T-helper 2 cell treated with Interferon-gamma antibody and Interleukin-4, amounts not matched to agents 100 ng/mL and 5 ng/mL, for 36 hours (primary cell): ENCODE results near the gene FAM193A. TPM values are rescaled to one million over a fixed set of nuclear protein-coding genes. Genes with fewer than 3 reads are reported as not detected.
"Not testable (repeated sequence)": the region's sequence is repeated elsewhere in the genome, so short reads cannot be mapped to it uniquely, and the experiment has no call there.

Source experiments
- intact Hi-C: fragments of 100-400 bp; cut with micrococcal nuclease; formaldehyde crosslinking; loops from one replicate; pipeline ENCODE4 v1.15.1; 2023
- total RNA-seq: library from RNA; stranded (reverse); gene quantifications from 2 replicates; pipeline ENCODE4 v1.2.3, GENCODE V29; 2022

FAM193A gene
- total RNA-seq, 1 donor from 2014 or later, result 33.1 TPM

- intact Hi-C loops, result no loop called here
Measured at GRCh38 chr4:2722033-2722432, 185.6 kb downstream of the FAM193A start.

DNA sequence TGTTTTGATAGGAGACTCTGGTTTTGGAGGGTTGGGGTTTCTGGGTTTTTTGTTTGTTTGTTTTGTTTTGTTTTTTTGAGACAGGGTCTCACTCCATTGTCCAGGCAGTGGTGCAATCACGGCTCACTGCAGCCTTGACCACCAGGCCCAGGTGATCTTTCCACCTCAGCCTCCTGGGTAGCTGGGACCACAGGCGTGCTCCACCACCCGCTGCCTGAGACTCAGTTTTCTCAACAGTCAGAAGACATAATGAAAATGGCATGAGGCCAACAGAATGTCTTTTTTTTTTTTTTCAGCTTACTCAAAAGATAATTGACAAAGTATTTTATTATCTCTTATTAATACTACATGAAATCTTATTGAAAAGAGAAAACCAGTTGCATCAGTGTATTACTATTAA is 187.3 kb downstream of the FAM193A start:
- intact Hi-C loops, result no loop called here

DNA sequence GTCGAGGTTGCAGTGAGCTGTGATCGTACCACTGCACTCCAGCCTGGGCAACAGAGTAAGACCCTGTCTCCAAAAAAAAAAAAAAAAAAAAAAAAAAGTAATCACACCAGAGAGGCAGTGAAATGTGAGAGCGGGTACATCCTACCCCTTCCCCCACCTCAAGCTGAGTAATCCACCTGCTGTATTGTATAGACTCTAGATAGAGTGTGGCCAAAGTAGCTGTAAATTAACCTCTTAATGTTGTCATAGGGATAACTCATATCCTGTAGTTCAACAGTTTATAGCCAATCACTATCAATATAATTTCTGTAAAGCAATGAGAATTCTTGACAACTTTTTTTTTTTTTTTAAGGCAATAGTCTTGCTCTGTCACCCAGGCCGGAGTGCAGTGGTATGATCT is 188.9 kb downstream of the FAM193A start:
- intact Hi-C loops, result no loop called here

GRCh38 chr4:2726881-2727280 is 190.4 kb downstream of the FAM193A start:
- intact Hi-C loops, result not testable (repeated sequence)

GRCh38 chr4:2728221-2728620 is 191.8 kb downstream of the FAM193A start:
- intact Hi-C loops, result no loop called here

DNA sequence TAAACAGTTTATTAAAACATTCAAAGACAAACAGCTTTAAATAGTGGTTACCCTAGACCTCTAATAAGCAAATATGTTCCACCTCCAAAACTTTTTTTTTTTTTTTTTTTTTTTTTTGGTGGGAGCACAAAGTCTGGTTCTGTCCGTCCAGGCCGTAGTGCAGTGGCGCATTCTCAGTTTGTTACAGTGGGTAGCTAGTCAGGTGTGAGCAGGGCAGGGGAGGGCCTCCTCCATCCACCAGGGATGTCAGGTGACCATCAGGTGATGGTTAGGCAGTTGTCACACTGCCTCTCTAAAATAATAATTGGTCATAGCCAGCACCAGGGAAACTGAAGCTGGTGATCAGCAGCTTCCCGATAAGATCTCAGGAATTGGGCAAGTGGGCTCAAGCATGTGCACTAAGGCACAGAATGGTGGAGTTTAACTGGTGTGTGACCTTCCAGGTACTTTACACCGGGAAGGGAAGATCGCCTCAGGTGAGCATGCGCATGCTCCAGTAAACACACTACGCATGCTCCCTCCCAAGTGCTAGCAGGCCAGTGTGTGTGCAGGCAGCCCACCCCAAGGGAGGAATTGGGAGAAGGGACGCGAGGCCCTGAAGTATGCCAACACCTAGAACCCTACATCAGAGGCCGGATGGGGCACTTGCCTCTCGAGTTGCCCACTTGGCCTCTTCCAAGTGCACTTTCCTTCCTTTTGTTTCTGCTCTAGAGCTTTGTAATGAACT is 192.5 kb downstream of the FAM193A start:
- intact Hi-C loops, result no loop called here

DNA sequence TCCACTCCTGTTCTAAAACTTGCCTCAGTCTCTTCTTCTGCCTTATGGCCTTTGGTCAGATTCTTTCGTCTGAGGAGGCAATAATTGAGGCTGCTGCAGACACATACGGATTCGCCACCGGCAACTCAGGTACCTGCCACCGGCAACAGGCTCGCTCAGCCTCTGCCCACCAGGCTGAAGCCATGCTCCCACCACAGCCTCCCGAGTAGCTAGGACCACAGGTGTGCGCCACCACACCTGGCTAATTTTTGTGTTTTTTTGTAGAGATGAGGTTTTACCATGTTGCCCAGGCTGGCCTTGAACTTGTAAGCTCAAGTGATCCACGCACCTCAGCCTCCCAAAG is 193.1 kb downstream of the FAM193A start:
- intact Hi-C loops, result no loop called here

DNA sequence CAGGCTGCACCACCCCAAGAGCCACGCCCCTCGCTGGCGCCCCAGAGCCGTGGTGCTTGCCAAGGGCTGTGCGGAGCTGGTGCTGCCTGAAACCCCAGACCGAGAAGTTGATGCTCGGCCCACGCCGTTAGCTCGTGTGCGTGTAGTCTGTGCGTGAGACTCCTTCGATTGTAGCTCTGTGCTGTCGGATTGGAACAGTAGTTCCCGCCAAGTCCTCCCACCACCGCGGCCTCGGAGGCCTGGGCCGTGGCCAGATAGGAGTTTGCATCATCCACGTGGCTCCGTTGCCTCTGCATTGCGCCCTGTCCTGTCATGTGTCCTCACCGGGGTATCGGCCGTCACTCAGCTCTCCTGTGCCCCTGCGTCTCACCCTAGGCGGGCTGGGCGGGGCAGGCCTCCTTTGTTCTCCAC is 195.5 kb downstream of the FAM193A start:
- intact Hi-C loops, result no loop called here

- intact Hi-C loops, result no loop called here
Measured at GRCh38 chr4:2732526-2732925, 196.1 kb downstream of the FAM193A start.

GRCh38 chr4:2733001-2733843 is 196.8 kb downstream of the FAM193A start:
- intact Hi-C loops, result no loop called here

DNA sequence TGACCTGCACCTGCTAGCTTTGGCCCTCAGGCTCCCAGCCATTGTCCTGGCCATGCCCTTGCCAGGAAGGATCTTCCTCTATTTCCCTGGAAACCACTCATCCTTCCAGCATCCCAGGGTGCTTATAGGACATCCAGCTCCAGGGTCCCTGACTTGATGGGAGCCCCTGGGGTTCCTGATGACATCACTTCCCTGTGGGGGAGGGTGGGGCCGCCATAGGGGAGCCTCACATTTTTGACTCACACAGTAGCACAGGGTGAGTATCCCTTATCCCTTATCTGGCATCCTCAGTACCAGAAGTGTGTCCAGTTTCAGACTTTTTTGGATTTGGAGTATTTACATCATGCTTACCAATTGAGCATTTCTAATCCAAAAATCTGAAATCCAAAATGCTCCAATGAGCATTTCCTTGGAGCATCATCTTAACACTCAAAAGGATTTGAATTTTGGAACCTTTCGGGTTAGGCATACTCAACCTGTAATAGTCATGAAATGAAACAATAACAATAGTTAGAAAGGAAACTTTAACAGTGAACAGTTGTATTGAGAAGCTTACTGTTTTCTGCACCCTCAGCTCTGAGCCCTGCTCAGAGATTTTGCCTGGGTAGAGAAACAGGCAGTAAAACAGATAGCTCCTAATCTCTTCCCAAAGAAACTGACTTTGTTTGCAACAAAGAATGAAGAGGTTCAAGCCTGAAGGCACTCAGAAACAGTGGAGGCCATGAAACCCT is 197.6 kb downstream of the FAM193A start:
- intact Hi-C loops, result no loop called here

GRCh38 chr4:2734612-2735011 is 198.2 kb downstream of the FAM193A start:
- intact Hi-C loops, result no loop called here

DNA sequence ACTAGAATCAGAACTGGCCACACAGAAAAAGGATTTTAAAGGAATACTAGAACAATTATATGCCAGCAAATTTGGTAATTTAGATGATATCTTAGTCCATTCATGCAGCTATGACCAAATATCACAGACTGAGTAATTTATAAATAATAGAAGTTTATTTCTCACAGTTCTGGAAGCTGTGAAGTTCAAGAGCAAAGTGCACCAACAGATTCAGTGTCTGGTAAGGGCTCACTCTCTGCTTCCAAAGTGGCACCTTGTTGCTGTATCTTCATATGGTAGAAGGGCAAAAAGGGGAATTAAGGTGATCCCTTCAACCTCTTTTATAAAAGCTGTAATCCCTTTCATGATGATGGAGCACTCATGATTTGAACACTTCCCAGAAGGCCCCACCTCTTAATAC is 199.4 kb downstream of the FAM193A start:
- intact Hi-C loops, result no loop called here

DNA sequence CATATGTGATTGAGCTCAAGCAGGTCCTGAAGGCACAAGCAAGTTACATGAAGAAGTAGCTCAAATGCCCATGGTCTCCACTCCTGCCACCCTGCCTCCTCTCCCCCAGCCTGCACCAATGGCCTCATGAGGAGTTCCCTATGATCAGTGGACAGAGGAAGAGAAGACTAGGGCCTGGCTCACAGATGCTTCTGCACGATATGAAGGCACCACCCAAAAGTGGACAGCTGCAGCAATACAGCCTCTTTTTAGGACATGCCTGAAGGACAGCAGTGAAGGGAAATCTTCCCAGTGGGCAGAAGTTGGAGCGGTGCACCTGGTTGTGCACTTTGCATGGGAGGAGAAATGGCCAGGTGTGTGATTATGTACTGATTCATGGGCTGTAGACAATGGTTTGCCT is 201.8 kb downstream of the FAM193A start:
- intact Hi-C loops, result not testable (repeated sequence)

GRCh38 chr4:2741626-2742025 is 205.2 kb downstream of the FAM193A start:
- intact Hi-C loops, result no loop called here

DNA sequence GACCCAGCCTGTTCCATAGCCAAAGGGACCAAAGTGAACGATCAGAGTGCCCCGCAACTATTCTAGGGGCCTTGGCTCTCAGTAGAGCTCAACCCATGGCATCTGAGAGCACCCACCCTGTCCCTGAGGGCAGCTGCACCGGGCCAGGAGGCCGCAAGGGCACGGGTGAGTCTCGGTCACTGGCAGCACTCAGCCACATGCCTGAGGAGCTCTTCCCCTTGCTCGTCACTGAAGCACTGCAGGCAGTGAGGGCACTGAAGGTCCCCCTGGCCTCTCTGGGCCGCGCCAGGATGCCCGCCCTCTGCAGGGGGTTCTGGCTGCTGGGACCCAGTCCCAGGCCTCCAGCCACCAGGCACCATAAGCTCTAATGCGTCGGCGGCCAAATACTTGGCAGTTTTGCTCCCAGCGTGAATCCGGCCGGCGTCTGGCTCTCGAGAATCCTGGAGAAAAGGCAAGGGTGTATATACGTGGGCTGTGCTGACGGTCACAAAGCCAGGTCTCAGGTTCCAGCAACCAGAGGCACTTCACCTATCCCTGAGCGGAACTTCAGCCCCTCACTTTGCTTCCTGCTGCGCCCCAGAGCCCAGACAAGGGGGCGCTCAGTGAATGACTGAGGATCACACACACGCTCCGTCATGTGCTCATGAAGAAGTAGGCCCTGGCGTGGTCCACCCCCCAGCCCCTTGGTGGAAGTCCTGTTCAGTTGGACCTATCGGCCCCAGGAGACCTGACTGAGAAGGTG is 205.8 kb downstream of the FAM193A start:
- intact Hi-C loops, result no loop called here

DNA sequence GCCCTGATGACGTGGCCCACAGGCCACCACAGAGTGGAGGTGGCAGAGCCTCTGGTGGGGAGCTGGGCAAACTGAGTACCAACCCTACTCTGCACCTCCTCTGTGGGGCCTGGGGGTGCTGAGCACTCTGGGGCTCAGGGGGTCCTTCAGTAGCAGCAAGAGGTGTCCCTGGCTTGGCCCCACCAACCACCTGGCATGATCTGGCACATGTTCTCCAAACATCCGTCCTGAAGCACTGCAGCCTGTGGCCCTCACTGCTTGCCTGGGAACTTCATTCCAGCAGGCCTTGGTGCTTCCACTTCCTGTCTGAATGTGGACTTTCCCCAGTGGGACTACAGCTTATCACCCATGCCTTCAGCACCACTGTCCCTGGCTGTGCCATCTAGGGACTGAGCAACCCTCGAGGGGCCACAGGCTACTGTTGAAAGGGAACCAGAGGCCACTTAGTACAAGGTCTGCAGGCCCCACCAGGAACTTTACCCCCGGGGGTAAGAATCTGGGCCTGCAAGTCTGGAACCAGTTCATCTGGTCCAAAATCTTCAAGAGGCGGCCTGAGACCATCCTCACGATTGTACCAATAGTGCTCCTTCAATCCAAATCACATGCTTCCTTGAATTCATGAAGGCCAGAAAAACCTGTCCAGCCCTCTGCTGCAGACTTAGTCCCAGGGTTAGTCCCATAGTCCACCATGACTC is 206.5 kb downstream of the FAM193A start:
- intact Hi-C loops, result no loop called here

DNA sequence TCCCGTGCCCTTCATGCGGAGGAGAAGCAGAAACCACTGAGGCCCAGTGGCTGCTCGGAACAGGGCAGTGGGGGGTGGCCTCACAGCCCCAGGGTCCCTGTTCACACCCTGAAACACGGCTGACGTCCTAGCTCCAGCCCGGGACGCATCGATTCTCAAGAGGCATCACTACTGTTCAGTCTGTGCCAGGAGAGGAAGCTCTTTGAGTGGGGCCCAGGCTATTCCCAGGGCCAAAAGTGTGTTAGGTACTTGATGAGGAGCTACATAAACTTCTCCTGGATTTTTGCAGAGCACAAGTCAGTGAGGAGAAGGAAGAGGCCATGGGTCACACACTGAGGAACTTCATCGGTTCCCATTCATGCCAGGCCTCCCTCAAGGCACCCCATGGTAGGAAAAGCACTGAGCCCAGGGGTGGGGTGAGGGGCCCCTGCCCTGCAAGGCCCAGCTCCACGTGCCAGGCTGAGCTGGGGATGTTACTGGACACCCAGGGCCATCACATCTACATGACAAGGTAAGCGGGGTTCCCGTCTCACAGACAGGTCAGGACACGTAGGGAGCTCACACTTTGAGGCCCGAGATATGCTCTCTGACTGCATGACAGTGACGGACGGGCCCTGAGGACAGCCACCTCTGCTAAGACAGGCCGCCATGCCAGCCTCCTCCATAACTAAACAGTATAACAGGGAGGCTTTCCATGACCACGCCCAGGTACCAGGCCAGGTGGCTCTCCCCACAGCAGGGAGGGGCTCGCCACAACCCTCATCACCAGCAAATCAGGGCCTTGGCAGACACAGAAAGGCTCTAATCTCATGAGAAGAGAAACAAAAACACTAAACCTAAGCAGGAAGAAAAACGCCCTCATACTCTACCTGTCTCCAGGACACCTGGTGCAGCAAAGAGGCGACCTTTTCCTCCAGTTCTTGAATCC is 207.3 kb downstream of the FAM193A start:
- intact Hi-C loops, result no loop called here

DNA sequence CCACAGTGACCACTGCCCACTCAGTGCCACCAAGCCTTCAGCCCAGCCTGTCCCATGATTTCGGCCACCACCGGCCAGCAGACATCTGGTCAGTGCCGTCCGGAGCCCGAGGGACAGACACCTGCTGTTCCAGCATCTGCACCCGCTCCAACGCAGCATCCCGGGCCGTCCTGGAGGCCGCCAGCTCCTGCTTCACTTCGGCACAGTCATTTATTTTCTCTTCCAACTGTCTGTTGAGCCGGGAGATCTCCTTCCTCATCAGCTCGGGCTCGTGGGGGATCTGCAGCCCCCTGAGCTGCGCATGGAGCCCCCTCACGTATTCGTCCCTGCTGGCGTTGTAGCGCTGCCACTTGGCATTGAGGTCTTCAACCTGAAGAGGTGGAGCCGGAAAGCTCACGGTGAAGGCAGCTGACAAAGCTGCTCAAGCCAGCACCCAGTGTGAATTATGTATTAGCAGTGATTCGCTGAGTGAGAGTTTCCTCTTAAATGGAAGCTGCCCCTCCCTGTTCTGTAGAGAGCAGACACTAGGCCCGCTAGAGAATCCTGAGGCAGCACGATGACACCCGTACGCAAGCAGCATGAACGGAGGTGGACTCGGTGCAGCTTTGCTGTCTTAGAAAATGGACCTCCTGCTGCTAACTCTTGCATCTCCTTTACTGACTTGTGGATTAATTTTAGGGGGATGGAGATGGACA is 208.3 kb downstream of the FAM193A start:
- intact Hi-C loops, result loop anchor here (5.0 kb wide), 1 partner anchor 193 kb away; no protein-coding TSS in a partner anchor
